Mesendoderm (in vitro differentiated cells): Measurements from ENCODE around the gene TNS1.

Source experiments
- DNase-seq: peaks from one replicate; pipeline ENCODE4 v3.0.0; 2013
- H2AK5ac ChIP-seq: 2 replicates; pipeline ENCODE4 v1.6.1; 2013; ENCODE audit warnings: low read length, inconsistent platforms
- H2BK120ac ChIP-seq: 2 replicates; pipeline ENCODE4 v1.6.1; 2013; ENCODE audit warnings: low read depth, mild to moderate bottlenecking, low read length, moderate library complexity, mixed read lengths
- H2BK15ac ChIP-seq: replicated peaks from 2 replicates; pipeline ENCODE4 v1.6.1; 2013; ENCODE audit warnings: low read depth, mild to moderate bottlenecking, moderate library complexity
- H2BK5ac ChIP-seq: 2 replicates; pipeline ENCODE4 v1.6.1; 2013; ENCODE audit warnings: low read length, inconsistent platforms
- H3K18ac ChIP-seq: 2 replicates; pipeline ENCODE4 v1.6.1; 2013; ENCODE audit warnings: mild to moderate bottlenecking, low read length, mixed read lengths
- H3K23ac ChIP-seq: one replicate; pipeline ENCODE4 v1.6.1; 2013; ENCODE audit warnings: low read length
- H3K27ac ChIP-seq: 2 replicates; pipeline ENCODE4 v1.5.1; 2013; ENCODE audit warnings: low read depth, mild to moderate bottlenecking, inconsistent platforms, low read length, moderate library complexity
- H3K27me3 ChIP-seq: 2 replicates; pipeline ENCODE4 v1.6.1; 2013; ENCODE audit warnings: low read length, control low read depth, mild to moderate bottlenecking, inconsistent platforms; ENCODE audit not compliant: insufficient read depth, poor library complexity
- H3K36me3 ChIP-seq: 2 replicates; pipeline ENCODE4 v1.6.1; 2013; ENCODE audit warnings: low read length, inconsistent platforms; ENCODE audit not compliant: control insufficient read depth, insufficient read depth
- H3K4ac ChIP-seq: one replicate; pipeline ENCODE4 v1.6.1; 2013; ENCODE audit warnings: low read depth, mild to moderate bottlenecking, low read length, moderate library complexity
- H3K4me1 ChIP-seq: 2 replicates; pipeline ENCODE4 v1.6.1; 2013; ENCODE audit warnings: low read depth, low read length, inconsistent platforms; ENCODE audit not compliant: control insufficient read depth
- H3K4me2 ChIP-seq: 2 replicates; pipeline ENCODE4 v1.6.1; 2013; ENCODE audit warnings: low read length
- H3K4me3 ChIP-seq: 2 replicates; pipeline ENCODE4 v1.5.1; 2013; ENCODE audit warnings: mild to moderate bottlenecking, low read length
- H3K56ac ChIP-seq: one replicate; pipeline ENCODE4 v1.6.1; 2013; ENCODE audit warnings: low read length
- H3K79me1 ChIP-seq: 2 replicates; pipeline ENCODE4 v1.6.1; 2013; ENCODE audit warnings: low read length, inconsistent platforms
- H3K79me2 ChIP-seq: 2 replicates; pipeline ENCODE4 v1.6.1; 2013; ENCODE audit warnings: mild to moderate bottlenecking, low read length; ENCODE audit not compliant: control insufficient read depth, insufficient read depth
- H3K9ac ChIP-seq: 2 replicates; pipeline ENCODE4 v1.6.1; 2013; ENCODE audit warnings: low read length, inconsistent platforms
- H4K5ac ChIP-seq: one replicate; pipeline ENCODE4 v1.6.1; 2013; ENCODE audit warnings: low read length
- H4K8ac ChIP-seq: one replicate; pipeline ENCODE4 v1.6.1; 2013; ENCODE audit warnings: low read depth, mild to moderate bottlenecking, control low read depth, low read length, moderate library complexity
- WGBS: extraction: QIAGEN DNeasy Blood & Tissue Kit; methylation state at CpG from one replicate; pipeline ENCODE4 v1.1.7; 2013; ENCODE audit warnings: low lambda C conversion rate, missing lambda C conversion rate; ENCODE audit not compliant: insufficient coverage; ENCODE audit errors: extremely low coverage; 5-methylcytosine and 5-hydroxymethylcytosine counted together

The TNS1 gene

DNA sequence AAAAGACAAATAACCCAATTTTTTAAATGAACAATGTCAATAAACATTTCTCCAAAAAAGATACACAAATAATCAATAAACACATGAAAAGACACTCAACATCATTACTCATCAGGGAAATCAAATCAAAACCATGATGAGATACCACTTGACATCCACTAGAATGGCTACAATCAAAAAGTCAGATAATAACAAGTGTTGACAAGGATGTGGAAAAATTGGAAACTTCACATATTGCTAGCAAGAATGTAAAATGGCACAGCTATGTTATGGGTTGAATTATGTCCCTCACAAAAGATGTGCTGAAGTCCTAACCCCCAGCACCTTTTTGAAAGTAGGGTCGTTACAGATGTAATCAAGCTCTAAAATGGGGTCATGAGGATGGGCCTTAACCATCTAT, 33.2 kb downstream of the TNS1 start:
- Histone ChIP-seq H3K9ac (no peak overlapping the region), H3K4me3 (no peak overlapping the region), H3K23ac (no peak overlapping the region), H2BK15ac (no peak overlapping the region), H3K4ac (no peak overlapping the region), H3K79me1 (no peaks in the 10 kb centered on the region), H2BK120ac (no peak overlapping the region), H3K36me3 (no peaks in the 10 kb centered on the region), H2AK5ac (no peak overlapping the region), H2BK5ac (no peak overlapping the region), H4K8ac (no peak overlapping the region), H3K27ac (no peak overlapping the region), H3K79me2 (no peaks in the 10 kb centered on the region), H3K4me2 (no peak overlapping the region), H4K5ac (no peak overlapping the region), H3K56ac (no peak overlapping the region), H3K18ac (no peak overlapping the region), H3K27me3 (no peaks in the 10 kb centered on the region), H3K4me1 (peaks cover 2% of the 10 kb centered on the region)
- no CpG with 5 or more reads among the region's 1 CpG for WGBS
- no peak for DNase-seq

DNA sequence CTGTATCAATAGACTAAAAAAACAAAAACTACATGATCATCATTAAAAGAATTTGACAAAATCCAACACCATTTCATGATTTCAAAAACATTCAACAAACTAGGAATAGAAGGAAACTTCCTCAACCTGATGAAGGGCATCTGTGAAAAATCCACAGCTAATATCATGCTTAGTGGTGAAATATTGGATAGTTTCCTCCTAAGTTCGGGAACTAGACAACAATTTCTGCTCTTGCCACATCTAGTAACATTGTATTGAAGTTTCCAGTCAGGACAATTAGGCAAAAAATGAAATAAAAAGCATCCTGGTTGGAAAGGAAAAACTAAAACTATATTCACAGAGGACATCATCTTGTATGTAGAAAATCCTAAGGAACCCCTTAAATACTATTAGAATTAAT, 34.8 kb downstream of the TNS1 start:
- no CpG with 5 or more reads among the region's 1 CpG for WGBS
- Histone ChIP-seq H3K36me3 (no peaks in the 10 kb centered on the region), H2AK5ac (no peak overlapping the region), H2BK5ac (no peak overlapping the region), H3K56ac (no peak overlapping the region), H3K4me2 (no peak overlapping the region), H3K27me3 (no peaks in the 10 kb centered on the region), H3K27ac (no peak overlapping the region), H3K4me1 (peaks cover 2% of the 10 kb centered on the region), H4K8ac (no peak overlapping the region), H2BK15ac (no peak overlapping the region), H3K9ac (no peak overlapping the region), H3K4ac (no peak overlapping the region), H3K79me1 (no peaks in the 10 kb centered on the region), H3K79me2 (no peaks in the 10 kb centered on the region), H4K5ac (no peak overlapping the region), H2BK120ac (no peak overlapping the region), H3K4me3 (no peak overlapping the region), H3K23ac (no peak overlapping the region), H3K18ac (no peak overlapping the region)
- no peak for DNase-seq

DNA sequence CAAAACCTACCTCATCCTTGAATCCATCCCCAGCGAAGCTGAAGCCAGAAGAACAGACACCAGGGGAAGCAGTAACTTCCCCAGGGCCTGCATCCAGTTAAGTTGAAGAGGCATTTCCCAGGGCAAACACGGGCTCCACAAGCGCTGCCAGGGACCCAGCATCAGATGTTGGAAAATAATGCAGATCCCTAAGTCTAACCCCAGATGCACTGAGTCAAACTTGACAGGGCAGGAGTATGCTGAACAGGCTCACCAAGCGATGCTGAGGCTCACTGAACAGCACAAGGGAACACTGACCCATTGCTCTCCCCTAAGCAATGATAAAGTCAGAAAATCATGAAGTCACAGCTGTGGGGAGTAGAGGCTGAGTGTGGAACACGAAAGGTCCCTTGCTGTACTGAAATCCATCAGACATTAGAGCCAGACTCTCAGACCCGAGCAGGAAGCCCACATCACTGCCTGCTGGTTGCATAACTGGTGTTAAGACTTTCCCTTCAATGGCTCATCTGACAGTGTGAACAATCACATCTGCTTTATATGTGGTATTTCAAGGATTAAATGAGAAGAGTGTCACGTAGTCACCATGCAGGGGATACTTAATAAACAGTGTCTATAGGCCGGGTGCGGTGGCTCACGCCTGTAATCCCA, 36.2 kb downstream of the TNS1 start:
- Histone ChIP-seq H3K79me2 (no peaks in the 10 kb centered on the region), H2AK5ac (no peak overlapping the region), H3K4me3 (no peak overlapping the region), H3K56ac (no peak overlapping the region), H3K27me3 (no peaks in the 10 kb centered on the region), H3K23ac (no peak overlapping the region), H3K4ac (no peak overlapping the region), H3K4me2 (no peak overlapping the region), H3K18ac (no peak overlapping the region), H3K36me3 (no peaks in the 10 kb centered on the region), H4K8ac (no peak overlapping the region), H2BK120ac (no peak overlapping the region), H2BK15ac (no peak overlapping the region), H3K9ac (no peak overlapping the region), H3K27ac (no peak overlapping the region), H2BK5ac (no peak overlapping the region), H4K5ac (no peak overlapping the region), H3K4me1 (peaks cover 2% of the 10 kb centered on the region), H3K79me1 (no peaks in the 10 kb centered on the region)
- WGBS = no CpG with 5 or more reads among the region's 10 CpGs
- DNase-seq = no peak

DNA sequence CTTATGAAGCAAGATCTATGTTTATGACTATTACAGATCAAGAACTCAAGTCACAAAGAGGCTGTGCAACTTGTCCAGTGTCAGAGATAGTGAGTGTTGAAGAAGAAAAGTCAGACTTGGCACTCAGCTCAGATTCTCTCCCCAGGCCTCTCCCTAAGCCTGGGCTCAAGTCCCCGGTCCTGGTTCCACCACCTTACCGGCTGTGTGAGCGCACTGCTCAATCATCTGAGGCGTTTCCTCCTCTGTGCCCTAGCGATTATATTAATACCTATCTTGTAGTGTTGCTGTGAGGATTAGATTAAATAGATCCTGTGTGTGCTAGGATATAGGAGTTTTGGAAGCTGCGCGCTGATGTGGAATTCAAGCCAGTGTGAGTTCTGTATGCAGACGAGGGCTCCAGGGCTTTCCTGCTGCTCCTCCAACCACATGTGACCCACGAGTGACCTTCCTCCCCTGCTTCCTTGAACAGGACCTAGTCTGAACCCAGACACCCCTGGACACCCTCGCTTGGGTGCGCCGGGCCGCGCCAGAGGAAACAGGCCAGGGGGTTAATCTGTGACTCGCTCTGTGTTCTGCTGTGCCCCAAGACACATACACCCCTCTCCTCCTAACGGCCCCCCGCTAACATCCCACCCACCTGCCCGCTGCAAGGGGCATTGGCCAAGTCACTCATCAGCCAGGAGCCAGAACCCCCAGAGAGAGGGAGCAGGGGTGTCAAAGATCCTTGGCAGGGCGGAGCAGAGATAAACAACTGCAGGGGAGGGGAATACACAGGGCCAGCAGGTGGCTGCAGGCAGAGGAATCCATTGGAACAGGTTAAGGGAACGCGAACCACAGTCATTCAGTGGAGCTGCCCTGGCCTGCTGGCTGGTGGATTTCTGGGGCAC, 38.3 kb downstream of the TNS1 start:
- no peak overlapping the region for H4K8ac ChIP-seq
- WGBS = no CpG with 5 or more reads among the region's 21 CpGs
- DNase-seq = peak; percentile 51
- H3K36me3 ChIP-seq = no peaks in the 10 kb centered on the region
- no peaks in the 10 kb centered on the region for H3K79me2 ChIP-seq
- H3K9ac ChIP-seq = no peak overlapping the region
- no peak overlapping the region for H2BK5ac ChIP-seq
- no peak overlapping the region for H3K23ac ChIP-seq
- H3K4ac ChIP-seq = no peak overlapping the region
- no peak overlapping the region for H2BK120ac ChIP-seq
- H3K4me3 ChIP-seq = no peak overlapping the region
- H3K4me2 ChIP-seq = no peak overlapping the region
- no peak overlapping the region for H4K5ac ChIP-seq
- no peak overlapping the region for H3K27ac ChIP-seq
- no peak overlapping the region for H3K18ac ChIP-seq
- no peaks in the 10 kb centered on the region for H3K79me1 ChIP-seq
- peaks cover 5% of the 10 kb centered on the region for H3K4me1 ChIP-seq
- no peak overlapping the region for H2BK15ac ChIP-seq
- no peak overlapping the region for H3K56ac ChIP-seq
- no peaks in the 10 kb centered on the region for H3K27me3 ChIP-seq
- H2AK5ac ChIP-seq = no peak overlapping the region

DNA sequence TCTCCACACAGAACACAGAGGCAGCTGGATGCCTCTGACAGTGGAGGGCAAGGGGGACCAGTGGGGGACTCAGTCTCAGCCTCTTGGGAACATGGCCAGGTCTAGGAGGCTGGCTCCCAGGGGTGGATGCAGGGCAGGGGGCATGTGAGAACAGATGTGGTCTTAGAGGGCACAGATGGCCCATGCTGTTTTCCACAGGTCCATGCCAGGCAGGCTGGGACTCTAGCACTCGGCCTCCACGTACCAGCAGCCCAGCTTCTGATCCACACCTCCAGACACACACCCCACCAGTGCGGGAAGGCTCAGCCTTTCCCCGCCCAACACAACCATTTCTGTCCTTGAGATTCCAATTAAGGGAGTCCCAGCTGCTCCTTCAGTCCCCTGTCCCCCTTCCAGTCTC, 42.4 kb downstream of the TNS1 start:
- no peak overlapping the region for H3K27ac ChIP-seq
- no peak overlapping the region for H2BK120ac ChIP-seq
- no peak overlapping the region for H2BK5ac ChIP-seq
- H3K9ac ChIP-seq = no peak overlapping the region
- H3K4me2 ChIP-seq = no peak overlapping the region
- WGBS = no CpG with 5 or more reads among the region's 4 CpGs
- DNase-seq = no peak
- no peak overlapping the region for H3K18ac ChIP-seq
- peak overlapping the region; percentile 4 for H3K56ac ChIP-seq
- H3K4ac ChIP-seq = no peak overlapping the region
- no peaks in the 10 kb centered on the region for H3K27me3 ChIP-seq
- H3K36me3 ChIP-seq = no peaks in the 10 kb centered on the region
- H4K5ac ChIP-seq = no peak overlapping the region
- H3K79me1 ChIP-seq = no peaks in the 10 kb centered on the region
- H3K23ac ChIP-seq = no peak overlapping the region
- H3K4me1 ChIP-seq = peaks cover 5% of the 10 kb centered on the region
- no peak overlapping the region for H2AK5ac ChIP-seq
- no peaks in the 10 kb centered on the region for H3K79me2 ChIP-seq
- no peak overlapping the region for H4K8ac ChIP-seq
- H3K4me3 ChIP-seq = no peak overlapping the region
- no peak overlapping the region for H2BK15ac ChIP-seq
